NCI-H2107 (cell line): ENCODE measurements around the gene CARD19.
A peak's percentile ranks its signal among the peaks of the same experiment; 100 is the strongest.
"Not testable (repeated sequence)": the region's sequence is repeated elsewhere in the genome, so short reads cannot be mapped to it uniquely, and the experiment has no call there.

Source experiments
- DNase-seq: peaks from one replicate; lab custom pipeline; 2025; lab: John Stamatoyannopoulos, UW

Gene CARD19

DNA sequence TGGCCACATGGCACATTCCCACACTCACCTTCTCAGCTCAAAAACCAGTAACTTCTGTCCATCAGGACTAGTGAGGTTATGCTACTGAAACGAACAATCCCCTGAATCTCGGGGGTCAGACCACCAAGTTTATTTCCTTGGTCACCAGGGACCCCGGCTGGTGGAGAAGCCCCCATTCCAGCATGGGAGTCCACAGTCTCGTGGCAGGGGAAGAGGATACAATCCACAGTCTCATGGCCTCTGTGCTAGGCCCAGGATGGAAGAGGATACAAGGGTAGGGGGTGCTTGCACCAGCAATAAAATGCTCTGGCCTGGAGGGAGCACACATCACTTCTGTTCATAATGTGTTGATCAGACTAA, 7.4 kb upstream of the CARD19 start:
- no peak for DNase-seq

DNA sequence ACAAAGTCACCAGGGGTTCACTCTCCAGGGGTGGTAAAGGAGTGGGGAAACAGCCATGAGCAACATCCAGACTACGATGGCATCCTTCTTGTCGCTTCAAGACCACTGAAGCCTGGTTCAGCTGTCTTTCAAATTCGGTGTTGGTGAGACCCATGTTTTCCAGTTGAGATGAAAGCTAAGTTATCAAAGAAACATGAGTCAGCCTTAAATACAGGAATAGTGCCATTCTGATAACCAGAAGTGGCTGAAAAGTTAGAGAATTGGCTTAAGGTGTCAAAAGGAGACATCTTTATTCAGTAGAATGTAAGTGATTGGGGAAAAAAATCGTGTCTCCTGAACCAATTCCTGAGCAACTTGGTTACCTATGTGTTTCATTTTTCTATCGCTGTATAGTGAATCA, 7.0 kb upstream of the CARD19 start:
- DNase-seq: no peak

GRCh38 chr9:93089481-93089991, 6.5 kb upstream of the CARD19 start:
- DNase-seq: no peak

DNA sequence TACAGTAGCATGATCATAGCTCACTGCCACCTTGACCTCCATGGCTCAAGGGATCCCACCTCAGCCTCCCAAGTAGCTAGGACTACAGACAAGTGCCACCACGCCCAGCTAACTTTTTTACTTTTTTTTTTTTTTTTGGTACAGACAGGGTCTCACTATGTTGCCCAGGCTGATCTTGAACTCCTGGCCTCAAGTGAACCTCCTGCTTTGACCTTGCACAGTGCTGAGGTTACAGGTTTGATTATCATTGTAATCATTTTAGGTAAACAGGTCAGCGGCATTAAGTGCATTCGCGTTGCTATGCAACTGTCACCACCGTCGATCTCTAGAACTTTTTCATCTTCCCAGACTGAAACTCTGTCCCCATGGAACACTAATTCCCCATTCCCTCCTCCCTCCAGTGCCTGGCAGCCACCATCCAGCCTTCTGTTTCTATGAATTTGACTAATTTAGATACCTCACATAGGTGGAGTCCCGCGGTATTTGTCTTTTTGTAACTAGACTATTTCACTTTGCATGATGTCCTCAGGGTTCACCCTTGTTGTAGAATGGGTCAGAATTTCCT, 5.8 kb upstream of the CARD19 start:
- no peak for DNase-seq

DNA sequence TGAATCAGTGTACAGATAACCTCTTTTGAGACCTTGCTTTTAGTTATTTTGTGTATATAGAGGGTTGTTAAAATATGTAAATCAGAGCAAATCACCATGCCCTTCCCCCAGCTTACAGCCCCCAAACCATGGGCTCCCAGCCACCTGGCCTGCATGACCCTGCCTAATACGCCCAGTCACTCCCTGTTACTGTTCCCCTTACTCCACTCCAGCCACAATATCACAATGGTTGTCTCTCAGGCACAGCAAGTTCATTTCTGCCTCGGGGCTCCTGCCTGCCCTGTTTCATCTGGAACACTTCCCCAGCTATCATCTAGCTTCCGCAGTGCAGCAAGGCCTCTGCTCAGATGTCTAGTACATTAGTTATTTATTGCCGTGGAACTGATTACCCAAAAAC, 5.0 kb upstream of the CARD19 start:
- DNase-seq: no peak

DNA sequence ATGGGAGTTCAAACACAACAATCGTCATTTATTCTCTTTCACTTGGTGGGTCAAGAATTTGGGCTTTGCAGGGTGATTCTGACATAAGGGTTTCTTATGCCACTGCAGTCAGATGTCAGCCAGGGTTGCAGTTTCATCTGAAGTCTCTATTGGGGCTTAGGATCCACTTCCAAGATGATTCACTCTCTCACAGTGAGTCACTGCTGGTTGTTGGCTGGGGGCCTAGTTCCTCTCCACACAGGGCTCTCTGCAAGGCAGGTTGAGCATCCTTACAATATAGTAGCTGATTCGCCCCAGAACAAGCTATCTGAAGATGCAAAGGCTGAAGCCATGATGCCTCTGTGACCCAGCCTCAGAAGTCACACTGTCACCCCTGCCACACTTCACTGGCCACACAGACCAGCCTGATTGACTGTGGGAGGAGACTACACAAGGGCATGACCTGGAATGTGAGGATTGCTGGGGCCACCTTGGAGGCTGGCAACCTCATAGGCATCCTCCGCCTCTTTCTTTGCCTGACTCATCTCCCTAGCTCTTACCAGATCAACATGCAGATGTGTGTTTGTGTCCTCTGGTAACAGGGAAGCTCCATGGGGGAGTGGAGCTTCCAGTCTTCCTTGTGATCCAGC, 4.5 kb upstream of the CARD19 start:
- no peak for DNase-seq

DNA sequence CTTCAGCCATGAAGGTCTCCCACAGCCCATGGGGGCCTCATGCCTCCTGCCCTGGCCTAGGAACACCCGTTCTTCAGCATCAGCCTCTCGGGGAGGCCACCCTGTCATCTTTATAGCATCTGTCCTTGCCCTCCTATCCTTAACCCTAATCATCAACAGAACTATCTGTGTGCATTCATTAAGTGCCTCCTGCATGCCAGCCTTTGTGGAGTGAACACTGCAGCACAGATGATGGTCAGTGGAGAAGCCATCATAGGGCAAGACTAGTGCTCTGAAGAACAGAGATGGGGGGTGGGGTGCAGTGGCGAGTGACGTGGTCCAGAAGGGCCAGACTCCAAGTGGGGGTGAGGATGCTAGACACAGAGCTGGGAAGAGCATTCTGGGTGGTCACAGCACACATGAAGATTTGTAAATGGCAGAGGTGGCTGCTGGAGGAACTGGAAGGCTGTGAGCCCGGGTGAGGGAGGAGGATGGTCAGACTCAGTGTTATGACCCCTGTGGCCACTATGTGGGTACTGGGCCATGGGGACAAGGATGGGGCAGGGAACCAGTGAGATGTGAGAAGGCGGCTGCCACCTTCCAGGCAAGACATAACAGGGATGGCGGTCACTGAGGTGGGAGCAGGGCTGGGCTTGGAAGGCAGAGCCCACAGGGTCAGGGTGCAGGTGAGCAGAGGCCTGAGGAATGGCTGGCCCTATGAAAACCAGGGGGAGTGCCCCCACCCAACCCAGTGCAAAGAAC, 3.6 kb upstream of the CARD19 start:
- DNase-seq: no peak

DNA sequence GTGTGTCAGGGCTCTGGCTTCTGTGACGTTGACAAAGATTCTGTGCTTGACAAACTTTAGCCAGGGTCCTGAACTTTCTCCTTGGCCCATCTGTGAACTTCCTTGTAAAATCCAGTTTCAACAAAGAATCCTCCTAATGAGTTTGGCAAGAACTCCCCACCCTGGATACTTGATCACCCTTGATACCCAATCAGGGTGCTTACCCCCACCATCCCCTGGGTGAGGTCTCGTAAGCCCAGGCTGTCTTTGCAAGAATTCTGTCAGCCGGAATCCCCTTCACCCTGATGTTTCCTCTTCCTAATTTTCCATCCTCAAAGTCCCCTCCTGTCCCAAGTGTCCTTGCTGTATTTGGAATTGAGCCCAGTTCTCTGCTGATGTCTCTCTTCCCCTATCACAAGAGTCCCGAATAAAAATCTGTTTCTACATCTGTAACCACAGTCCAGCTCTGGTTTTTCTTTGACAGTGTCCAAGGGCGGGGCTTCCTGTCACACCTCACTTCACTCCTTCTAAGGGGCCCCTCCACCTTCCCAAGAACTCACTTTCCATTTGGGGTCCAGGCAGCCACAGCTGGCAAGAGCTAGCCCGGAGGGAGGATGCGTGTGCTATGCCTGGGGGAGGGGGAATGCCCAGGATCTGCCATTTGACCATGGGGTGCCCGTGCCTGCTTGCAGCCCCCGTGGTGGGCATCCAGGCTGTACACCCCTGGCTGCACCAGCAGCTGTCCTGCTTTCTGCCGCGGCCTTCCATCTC, 2.7 kb upstream of the CARD19 start:
- DNase-seq: no peak

- DNase-seq: no peak
Observed at GRCh38 chr9:93093877-93094657, 1.9 kb upstream of the CARD19 start.

- no peak for DNase-seq
Observed at GRCh38 chr9:93094658-93095204, 1.3 kb upstream of the CARD19 start.

GRCh38 chr9:93095205-93096130, 549 bp upstream of the CARD19 start:
- DNase-seq: peak; percentile 97

GRCh38 chr9:93096811-93097382, 880 bp downstream of the CARD19 start:
- no peak for DNase-seq

DNA sequence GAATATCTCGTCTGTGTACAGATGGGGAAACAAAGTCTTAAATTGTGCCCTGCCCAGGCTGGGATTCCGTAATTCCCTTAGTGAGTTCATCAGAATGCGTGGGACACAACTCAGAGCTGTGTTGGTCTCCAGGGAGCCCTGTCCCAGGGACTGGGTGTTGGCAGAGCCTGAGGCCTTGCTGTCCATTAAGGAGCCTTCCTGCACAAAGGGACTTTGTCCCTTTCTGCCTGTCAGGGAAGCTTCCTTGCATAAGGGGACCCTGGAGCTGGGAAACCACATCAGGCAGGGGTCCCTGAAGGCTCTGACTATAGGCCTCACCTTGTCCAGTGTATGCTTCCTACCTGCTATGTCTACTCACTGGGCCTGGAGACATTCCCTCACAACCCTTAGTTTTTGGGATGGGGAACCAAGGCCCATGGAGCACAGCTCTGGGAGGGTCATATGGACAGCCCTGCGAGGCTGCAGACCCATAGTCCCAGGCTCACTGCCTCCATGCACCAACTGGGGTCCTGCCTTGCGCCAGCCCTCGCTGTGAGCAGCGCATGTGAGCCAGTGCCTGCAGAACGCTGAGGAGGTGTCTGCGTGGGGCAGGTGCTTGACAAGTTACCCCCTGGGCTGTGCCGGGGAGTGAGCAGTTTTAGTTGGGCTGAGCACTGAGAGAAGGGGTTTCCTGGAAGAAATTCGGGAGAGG, 1.6 kb downstream of the CARD19 start:
- DNase-seq: no peak

DNA sequence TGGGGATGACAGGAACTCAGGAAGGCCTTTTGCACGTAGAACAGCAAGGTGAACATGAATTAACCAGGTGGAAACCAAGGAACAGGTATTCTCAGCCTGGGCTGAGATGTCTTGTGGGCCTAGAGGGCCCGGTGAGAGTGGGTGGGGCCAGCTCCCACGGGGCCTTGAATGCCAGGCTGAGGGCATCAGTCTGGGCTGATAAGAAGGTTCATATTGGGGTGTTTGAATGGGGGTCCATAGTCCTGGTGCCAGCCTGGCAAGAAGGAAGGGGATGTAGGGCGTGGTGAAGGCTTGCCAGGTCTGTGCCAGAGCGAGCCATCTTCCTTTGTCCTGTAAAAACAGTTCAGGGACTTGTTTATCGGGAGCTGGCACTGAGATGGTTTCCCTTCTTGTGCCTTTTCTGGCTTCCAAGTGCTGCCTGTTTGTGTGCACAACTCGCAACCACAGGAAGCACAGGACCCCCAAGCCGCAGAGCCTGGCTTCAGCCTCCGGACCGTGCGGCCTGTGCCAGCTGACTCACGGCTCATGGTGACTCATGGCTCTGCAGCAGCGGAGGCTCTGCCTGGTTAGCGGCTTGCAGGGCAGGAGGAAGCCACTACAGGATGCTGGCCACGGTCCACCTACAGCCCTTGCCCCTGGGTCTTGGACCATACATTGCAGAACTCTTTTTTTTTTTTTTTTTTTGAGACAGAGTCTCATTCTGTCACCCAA, 2.4 kb downstream of the CARD19 start:
- no peak for DNase-seq

DNA sequence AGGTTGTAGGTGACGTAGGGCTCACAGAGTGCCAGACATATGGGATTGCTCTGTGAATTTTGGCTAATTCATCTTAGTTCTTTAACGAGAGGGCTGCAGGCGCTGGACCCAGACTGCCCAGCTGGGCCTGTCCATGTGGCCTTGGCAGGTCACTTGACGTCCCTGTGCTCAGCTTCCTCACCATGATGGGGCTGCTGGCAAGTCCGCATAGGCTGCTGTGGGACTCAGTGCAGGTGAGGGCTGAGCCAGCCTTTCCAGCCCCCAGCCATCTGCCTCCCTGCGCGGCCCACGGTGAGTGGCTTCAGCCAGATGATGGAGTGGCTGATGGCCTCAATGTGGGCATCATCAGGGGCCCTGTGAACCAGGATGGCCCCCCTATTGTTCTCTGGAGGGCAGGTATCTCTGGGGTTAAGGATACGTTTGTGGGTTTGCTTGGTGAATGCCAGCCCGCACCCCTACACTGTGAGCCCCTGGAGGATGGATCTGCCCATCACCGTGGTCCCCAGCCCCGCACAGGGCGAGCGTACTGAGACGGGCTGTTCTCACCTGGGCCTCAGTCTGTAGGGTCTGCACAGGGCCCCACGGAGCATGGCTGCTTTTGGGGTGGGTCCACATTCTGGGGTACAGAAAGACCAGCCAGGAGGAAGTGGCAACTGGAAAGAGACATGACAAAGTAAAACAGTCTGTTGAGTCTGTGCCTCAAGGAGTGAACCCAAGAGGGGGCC, 3.7 kb downstream of the CARD19 start:
- DNase-seq: no peak

- DNase-seq: no peak
Observed at GRCh38 chr9:93100276-93100636, 4.2 kb downstream of the CARD19 start.

- not testable (repeated sequence) for DNase-seq
Observed at GRCh38 chr9:93101086-93101485, 5.1 kb downstream of the CARD19 start.

- no peak for DNase-seq
Observed at GRCh38 chr9:93105620-93106019, 9.6 kb downstream of the CARD19 start.
